Activated CD4-positive, alpha-beta T cell treated with anti-CD3 and anti-CD28 coated beads for 24 hours (primary cell): ENCODE data around the gene HLA-DOA.

Source experiments
- DNase-seq, 2 donors: peaks; one replicate each; pipeline ENCODE4 v3.0.0-alpha.2; 2020; ENCODE audit warnings: low read depth in 2 of 2

The HLA-DOA gene

DNA sequence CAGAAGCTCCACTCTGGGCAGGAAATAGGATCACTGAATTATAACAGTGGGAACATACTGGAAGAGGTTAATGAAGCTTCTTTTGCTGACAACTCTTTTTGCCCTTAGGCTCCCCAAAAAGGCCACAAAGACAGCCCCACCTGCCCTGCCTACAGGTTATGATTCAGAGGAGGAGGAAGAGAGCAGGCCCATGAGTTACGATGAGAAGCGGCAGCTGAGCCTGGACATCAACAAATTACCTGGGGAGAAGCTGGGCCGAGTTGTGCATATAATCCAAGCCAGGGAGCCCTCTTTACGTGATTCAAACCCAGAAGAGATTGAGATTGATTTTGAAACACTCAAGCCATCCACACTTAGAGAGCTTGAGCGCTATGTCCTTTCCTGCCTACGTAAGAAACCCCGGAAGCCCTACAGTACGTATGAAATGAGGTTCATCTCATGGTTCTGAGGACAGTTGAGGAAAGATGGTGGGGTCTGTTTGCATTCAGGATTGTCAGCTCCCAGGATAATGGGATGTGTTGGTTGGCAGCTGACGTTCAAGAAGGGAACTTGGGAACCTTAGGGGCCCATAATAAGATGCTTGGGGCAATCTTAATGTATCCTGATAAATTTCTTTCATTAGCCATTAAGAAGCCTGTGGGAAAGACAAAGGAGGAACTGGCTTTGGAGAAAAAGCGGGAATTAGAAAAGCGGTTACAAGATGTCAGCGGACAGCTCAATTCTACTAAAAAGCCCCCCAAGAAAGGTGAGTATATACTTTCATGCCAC, 29.5 kb downstream of the HLA-DOA start:
- no peak for DNase-seq

DNA sequence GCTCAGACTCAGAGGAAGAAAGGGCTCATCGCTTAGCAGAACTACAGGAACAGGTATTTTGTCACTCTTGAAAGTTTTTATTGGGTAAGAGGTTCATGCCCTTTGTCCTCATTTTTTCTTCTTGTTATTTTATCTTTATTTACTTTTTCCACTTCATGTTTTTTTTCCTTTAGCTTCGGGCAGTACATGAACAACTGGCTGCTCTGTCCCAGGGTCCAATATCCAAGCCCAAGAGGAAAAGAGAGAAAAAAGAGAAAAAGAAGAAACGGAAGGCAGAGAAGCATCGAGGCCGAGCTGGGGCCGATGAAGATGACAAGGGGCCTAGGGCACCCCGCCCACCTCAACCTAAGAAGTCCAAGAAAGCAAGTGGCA, 31.5 kb downstream of the HLA-DOA start:
- no peak for DNase-seq

DNA sequence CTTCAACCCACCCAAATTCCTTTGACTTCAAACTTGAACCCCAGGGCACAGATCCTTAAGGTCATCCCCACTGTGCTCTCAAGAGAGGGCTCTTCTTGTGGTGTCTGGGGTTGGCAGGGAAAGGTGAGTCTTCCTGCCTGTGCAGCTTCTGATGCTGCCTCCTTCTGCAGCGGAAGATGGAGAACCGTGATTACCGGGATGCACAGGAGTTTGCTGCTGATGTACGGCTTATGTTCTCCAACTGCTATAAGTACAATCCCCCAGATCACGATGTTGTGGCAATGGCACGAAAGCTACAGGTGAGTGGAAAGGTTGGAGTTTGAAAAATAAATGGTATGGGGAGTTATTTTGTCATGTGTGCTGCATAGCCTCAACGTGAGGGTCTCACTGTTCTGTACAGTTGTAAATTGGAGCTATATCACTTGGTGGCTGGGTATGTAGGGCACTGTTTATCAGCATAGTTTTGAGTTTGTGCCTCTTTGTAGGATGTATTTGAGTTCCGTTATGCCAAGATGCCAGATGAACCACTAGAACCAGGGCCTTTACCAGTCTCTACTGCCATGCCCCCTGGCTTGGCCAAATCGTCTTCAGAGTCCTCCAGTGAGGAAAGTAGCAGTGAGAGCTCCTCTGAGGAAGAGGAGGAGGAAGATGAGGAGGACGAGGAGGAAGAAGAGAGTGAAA, 32.0 kb downstream of the HLA-DOA start:
- no peak for DNase-seq

DNA sequence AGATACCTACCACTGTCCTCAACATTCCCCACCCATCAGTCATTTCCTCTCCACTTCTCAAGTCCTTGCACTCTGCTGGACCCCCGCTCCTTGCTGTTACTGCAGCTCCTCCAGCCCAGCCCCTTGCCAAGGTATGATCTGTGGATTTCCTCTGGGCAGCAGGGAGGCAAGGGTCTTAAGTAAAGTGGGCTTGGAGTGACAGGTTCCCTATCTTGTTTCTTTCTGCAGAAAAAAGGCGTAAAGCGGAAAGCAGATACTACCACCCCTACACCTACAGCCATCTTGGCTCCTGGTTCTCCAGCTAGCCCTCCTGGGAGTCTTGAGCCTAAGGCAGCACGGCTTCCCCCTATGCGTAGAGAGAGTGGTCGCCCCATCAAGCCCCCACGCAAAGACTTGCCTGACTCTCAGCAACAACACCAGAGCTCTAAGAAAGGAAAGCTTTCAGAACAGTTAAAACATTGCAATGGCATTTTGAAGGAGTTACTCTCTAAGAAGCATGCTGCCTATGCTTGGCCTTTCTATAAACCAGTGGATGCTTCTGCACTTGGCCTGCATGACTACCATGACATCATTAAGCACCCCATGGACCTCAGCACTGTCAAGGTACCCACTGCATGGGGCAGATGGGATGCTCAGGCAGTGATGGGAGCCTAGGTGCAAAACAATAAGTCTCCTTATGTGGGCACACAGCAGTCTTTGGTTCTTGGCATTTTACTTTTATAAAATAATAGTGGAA, 32.9 kb downstream of the HLA-DOA start:
- DNase-seq = no peak

DNA sequence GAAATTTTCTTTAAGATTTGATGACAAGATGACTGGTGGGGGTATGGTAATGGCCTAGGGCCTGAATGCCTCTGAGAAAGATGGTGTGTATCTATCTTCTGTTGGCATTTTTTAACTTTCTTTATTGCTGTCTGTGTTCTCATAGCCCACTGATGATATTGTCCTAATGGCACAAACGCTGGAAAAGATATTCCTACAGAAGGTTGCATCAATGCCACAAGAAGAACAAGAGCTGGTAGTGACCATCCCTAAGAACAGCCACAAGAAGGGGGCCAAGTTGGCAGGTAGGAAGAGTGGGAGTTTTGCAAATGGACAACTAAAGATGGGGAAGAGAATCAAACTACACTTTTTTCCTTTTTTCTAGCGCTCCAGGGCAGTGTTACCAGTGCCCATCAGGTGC, 33.5 kb downstream of the HLA-DOA start:
- DNase-seq = no peak

DNA sequence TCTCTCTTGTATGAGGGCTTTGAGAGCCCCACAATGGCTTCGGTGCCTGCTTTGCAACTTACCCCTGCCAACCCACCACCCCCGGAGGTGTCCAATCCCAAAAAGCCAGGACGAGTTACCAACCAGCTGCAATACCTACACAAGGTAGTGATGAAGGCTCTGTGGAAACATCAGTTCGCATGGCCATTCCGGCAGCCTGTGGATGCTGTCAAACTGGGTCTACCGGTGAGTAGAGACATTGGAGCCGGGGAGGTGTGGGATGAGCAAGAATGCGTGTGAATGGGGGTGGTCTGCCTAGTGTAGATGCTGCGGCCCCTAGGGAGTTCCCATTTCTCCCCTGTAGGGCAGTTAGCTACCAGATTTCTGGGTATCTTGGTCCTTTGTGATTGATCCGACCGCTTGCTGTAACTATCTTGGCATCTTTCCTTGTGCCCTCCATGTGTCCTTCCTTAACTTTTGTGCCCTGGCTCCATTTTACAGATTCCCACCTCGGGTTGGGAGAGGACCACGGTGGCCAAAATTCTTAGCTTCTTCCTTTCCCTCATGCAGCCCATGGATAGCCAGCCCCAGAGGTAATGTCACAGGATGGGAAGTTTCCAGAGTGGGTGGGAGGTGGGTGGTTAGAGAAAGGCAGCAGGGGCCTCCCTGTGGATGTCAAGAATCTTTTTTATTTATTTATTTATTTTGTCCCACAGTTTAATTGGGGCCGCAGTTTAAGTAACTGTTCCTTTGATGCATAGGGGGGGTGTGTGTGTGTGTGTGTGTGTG, 34.7 kb downstream of the HLA-DOA start:
- no peak for DNase-seq

DNA sequence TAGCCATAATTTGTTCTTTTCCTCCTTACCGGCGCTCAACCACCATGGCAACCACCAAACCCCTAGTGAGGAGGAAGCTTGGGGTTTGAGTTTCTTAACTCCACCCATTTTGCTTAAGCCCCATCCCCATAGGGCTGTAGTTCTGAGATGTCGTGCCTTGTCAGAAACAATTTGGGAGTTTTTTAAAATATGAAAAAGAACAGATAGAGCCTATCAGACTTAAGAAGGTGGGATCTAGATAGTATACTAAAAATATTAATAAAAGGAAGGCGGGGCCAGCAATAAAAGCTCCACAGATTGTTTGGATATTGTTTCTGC, 35.4 kb downstream of the HLA-DOA start:
- DNase-seq = no peak

DNA sequence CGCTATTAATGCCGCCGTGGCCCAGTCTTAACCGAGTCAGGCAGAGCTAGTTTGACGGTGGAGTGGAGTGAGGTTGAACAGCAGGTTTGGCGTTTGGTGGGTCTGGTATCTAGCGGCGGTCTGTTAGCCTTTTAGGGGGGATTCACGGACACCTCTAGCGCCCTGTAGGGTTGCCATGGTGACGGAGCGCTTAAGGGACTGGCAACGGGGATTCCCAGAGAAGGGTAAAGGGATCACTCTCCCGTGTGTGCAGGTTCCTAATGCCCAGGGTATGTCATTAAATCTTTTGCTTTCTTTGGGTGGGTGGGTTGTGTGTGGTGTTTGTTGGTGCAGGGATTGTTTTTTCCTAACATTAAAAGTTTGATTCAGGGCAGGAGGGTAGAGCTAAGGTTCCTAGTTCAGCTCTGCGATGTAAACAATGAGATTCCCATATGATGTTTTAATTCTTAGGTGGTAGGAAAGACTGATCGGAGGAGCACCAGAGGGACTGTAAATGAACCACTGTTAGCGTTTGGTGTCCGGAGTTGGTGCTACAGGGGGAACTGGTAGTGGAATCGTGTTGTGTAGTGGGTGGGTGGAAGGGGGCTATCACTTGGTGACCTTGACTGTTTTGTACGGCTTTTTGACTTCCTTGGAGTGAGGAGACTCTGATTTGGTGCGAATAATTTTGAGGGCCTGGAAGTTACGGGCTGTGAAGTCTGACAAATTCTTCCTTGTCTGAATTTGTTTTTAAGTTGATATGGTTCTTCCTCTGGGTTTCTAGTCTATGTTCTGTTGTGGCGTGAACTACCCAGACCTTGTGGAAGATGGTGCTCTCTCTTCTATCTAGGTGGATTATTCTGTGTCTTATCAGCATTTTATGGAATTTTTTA, 36.0 kb downstream of the HLA-DOA start:
- DNase-seq = no peak

DNA sequence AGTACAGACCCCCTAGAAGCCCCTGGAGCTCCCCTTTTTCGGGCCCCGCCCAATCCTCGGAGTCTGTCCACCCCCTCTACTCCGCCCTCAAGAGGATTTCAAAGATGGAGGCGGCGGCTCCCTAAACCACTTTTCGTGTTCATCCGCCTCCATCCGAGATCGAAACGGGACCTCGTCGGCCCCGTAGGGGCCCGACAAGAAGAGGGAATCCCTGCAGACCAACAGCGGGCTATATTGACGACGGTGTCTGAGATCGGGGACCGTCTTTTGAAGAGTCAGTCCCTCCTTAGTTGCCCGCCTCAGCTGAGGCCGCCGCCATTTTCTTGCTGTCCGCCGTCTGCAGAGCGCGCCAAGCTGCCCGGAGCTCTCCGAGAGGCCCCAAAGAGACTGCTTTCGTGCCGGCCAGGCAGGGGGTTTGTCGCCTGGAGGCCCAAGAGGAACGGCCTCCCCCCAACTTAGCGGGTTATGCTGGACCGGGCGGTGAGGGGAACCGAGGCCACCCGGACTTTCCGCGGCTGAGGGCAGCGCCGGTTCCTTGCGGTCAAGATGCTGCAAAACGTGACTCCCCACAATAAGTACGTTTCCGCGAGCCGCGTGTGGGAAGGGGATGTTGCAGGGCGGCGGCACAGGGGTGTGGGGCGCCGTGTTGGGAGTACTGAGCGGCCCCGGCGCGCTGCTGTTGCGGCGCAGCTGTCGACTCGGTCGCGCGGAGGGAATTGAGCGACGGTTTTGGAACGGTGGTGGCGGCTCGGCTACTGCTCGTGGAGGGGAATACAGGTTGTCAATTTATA, 36.8 kb downstream of the HLA-DOA start:
- peak in 1 of 2 donors; percentile 38 for DNase-seq

DNA sequence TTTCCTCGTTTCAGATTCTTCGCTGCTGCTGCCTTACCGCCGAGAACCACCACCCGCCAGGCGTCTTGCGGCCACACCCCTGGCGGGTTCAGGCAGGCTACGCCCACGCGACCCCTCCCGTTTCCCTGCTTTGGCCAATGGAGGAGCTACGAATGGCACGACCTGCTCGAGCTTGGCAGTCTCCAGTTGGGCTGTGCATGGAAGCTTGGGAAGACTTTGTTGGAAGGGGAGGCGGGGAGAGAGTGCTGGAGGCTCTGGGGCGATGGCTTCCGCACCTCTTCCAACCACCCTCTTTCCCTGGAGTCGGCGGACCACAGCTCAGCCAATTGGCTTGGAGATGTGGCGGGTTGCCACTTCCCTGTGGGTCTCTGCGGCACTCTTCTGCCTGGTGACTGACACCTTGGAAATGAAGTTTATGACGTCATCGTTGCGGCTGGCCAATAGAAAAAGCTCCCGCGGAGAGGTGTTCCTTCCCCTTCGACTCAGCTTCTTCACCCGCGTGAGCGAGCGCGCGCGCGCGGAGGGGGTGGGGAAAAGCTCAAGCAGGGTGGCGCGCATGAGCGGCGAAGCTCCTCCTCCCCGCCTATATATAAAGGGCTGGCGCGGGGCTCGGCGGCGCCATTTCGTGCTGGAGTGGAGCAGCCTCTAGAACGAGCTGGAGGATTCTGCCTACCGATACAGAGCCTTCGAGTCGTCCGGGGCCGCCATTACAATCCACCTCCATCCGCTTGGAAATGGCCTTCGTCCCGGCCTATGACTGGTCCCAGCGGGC, 37.6 kb downstream of the HLA-DOA start:
- peak; percentile 97 to 100 for DNase-seq

DNA sequence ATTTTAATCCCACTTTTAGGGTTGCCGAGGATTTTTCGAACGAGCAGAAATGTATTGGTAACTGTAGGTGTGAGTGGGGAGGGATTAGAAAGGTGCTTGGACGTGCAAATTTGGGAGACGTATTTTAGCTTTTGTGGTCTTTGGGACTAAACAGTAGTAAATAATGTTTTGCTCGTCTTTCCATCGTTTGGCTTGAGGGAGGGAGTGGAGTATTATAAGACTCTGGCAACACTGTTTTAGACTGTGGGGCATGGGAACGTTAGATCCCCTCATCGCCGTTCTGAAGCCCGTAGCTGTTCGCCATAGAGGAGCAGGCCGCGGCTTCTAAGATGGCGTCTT, 38.2 kb downstream of the HLA-DOA start:
- no peak for DNase-seq

DNA sequence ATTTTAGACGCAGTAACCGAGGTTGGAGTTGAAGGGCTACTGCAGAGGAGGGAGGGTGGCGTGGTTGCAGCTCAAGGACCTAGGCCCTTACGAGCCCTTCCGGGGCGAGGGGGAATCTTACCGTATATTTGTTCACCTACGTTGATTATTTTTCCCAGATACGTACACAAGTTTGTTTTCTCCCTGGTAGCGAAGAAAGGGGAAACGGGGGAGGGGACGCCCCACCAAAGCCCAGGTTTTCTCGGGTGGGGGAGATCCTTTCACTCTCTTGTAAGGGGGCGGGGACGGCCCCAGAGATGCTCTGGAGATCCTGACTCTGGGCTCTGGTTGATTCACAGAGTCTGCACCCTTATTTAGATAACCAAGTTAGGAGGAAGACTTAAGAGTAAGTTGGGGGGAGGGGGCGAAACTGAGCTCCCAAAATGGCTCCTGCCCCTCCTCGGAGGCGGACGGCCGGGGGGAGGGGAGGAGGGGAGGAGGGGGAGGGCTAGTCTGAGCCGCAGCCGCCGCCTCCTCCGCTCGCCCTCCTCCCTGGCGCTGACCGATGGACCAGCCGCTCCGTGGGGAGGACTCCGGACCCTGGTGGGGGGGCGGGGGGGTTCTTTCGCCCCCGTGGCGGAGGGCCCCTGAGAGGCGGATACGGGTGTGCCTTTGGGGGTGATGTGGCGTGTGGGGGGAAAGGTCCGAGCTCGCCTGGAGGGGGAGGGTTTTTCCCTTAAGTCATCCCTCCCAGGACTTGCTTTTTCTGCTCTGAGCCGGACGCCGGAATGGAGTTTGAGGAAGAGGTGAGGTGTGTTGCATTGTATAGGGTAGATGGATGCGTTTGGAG, 38.8 kb downstream of the HLA-DOA start:
- DNase-seq = peak; percentile 71 to 84

DNA sequence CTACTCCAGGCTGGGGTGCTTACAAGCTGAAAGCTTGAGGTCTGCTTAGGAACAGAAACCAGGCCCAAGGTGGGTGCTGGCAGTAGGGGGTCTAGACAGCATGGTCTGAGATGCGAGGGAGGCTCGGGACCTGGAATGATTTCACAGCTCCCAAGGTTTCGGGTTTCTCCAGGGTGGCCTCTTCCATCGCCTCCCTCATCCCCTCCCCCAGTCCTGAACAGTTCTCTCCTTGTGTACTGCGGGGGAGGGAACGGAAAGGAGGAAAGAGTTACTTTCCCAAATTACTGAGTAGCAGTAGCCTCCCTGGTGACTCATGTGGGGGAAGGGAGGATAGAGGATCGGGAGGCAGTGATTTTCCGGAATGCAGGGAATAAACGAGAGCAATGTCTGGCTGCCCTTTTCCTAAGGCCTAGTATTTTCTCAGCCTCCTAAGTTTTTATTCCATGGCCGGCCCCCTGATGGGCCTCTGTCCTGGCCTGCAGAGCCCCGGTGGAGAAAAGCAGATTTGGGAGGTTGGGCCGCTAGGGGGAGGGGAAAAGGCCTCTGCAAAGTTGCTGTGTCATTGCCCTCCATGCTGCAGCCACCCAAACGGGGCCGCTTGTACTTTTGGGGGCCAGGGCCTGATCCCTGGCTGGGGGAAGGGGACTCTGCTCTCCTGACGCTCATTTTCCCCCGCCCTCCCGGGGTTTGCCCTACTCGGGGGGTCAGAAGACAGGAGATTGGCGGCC, 39.5 kb downstream of the HLA-DOA start:
- peak; percentile 58 to 65 for DNase-seq

DNA sequence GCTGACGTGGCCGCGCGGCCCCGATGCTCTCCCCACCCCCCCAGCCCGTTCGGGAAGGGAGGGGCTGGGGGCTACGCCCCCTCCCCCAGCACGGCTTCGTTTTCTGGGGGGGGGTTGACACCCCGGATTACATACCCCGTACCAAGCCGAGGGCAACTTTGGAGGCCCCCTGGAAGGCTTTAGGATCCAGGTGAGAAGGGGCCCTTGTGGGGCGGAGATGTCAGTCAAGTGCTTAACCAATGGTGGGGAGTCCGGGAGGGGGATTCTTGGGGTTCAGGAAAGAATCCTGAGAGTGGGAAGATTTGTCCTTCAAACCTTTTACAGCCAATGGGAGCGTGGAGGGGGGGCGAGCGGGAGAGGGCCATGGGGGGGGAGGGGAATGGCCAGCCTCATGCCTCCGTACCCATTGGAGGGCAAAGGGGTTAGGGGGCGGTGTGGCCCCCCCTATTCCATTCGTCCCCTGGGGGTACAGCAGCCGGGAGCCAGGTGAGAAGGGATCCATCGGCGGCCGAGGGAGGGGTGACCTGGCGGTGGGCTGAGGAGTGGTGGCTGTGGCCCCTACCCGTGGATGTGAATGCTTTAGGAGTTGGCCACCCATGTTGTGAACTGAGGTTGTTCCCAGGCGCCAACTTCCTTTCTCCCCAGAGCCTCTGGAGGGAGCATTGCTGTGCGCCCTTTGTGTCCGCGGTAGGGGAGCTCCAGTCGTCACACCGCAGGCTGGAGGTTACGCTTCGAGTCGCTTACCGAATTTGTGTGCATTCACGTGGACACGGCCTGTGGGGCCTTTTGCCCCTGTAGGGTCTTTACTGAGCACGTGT, 40.3 kb downstream of the HLA-DOA start:
- DNase-seq = peak; percentile 56 to 65

DNA sequence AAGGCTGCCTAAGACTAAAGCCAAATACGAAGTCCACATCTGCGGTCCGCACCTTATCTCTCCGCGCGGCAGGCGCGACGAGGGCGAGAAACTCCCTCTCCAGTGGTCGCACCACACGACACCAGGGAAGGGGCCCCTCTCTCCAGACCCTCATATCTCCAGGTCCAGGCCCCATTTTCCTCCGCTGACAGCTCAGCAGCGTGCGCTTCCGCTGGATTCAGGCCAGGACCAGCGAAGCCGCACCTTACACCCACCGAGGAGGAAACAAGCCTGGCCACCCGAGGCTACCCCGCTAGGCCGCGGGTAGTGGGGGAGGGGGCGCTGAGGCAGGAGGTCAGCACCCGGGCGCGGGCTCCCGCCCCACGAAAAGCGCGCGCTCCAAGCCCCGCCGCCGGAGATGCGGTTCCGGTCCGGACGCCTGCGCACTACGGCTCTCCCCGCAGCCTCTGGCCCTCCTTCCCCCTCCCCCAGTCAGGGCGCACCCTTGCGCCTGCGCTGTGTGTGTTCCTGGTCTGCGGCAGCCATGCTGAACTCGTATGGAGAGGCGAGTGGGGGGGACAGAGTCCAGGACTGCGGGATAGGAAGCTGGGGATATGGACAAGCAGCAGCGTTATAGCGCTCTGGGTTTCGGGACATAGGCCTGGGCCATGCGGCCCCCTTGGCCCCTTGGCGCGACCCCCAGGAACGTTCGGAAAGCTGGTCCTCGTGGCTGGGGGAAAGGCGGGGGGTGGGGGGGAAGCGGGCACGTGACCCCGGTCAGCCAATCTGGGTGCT, 41.1 kb downstream of the HLA-DOA start, which contains the start of gene BRD2:
Gene BRD2 (plus strand): TSS at position 502 of the 774 bp plus-strand sequence. CDS start 4,305 bp downstream, outside the sequence.
- DNase-seq = peak; percentile 90 to 95
